C1 segment of cervical spinal cord (tissue), 14 donors: ENCODE results near the gene FRMD6.

Experiments used
- DNase-seq, 14 donors: peaks; one replicate each; lab custom pipeline; 2025; lab: John Stamatoyannopoulos, UW

Gene FRMD6

DNA sequence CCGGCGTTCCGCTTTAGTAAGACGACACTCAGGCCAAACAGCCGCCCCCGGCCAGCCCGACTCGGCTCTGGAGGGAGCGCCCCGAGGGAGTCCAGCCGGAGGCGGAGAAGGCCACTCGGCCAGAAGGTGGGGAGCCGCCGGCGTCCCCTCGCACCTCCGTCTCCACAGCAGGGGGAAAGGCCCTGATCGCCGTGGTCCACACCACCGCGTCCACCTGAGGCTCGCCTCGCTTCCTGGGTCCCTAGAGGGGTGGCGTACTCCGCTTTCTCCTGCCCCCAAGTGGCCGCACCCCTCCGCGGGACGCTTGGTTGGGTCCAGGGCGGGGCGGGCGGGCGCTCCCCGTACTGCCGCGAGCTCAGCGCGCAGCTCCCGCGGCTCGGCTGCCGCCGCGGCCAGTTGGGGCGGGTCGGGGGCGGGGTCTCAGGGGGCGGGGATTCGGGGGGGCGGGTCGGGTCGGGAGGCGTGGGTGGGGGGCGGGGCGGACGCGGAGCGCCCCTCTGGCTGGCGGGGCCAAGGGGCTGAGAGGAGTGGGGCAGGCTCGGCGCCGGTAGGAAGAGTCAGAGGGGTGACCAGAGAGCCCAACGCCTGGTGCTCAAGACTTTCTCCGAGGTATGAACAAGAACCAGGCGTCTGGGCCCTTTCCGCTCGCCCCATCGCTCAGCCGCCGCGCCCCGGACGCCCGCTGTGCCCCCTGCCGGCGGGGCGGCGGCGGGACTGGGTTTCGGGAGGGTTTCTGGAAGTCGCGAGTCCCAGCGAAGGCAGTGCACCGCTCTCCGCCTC lies at the start of gene FRMD6:
Gene FRMD6 (plus strand): TSS at position 523 of the 780 bp plus-strand sequence. CDS start 37,927 bp downstream, outside the sequence.
- DNase-seq: peak; percentile 70 to 93 (median 83)

DNA sequence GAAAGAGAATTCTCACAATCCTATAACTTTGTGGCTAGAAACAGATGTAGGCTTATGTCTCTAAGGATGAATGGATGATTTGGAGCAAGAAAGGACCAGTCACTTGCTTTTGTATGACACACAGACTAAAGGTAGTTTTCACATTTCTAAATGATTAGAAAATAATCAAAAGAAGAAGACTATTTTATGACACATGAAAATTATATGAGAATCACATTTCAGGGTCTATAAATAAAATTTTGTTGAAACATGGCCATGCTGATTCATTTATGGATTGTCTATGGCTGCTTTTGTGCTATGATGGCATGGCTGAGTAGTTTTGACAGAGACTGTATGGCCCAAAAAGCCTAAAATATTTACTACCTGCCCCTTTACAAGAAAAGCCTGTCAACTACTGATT lies 49.4 kb upstream of the FRMD6 start:
- no peak for DNase-seq

GRCh38 chr14:51603495-51603894 lies 48.2 kb upstream of the FRMD6 start:
- DNase-seq: no peak

DNA sequence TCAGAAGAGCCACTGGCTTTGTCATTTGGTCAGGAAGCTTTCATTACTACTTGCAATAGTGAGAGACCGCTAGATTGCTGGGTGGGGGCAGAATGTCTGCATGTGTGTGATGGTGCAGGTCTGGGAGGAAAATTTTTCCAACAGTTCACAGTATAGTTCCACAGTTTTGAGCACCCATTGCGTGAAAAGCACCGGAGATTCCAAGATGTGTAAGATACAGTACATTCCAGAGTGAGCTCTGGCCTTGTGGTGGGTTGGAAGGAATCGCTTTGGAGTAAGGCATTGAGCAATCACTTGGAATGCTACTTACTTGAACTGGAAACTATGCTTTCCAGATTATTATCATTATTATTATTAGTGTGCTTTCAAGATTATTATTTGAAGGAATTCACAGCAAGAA lies 47.6 kb upstream of the FRMD6 start:
- DNase-seq: no peak

DNA sequence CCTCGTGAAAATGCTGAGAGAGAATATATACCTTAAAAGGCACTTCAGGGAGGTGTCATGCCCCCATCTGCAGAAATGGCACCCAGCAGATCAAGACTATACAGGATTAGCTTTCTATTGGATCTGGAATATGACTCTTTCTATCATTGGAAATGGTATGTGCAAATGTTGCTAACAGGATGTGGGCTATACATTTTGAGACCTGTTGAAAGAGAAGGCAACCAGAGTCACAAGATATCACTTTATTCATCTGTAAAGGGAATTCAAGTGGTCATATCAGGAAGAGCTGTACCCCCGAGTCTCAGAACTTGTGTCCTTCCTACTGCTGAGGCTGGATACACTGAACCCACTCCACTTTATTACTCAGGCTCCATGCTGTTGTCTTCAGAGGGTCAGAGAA lies 46.1 kb upstream of the FRMD6 start:
- no peak for DNase-seq

DNA sequence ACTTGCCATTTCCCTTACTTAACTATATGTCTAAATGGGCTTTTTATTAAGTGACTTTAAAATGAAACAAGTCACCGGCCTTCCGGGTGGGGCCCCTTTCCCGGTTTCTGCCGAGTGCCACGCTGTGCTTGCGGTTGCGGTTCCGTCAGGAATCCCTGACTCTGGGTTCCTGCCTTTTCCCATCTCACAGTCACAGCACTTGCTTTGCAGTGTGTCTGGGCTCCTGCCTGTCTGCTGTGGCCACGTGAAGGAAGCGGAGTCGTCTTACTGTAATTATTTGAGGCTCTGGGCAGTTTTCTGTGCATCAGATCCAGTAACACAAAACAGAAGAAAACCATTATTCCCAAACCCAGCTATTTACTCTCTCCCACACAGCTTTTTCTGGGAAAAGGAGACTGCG lies 44.0 kb upstream of the FRMD6 start:
- DNase-seq: no peak

- DNase-seq: no peak
Observed at GRCh38 chr14:51609251-51609954, 42.3 kb upstream of the FRMD6 start.

DNA sequence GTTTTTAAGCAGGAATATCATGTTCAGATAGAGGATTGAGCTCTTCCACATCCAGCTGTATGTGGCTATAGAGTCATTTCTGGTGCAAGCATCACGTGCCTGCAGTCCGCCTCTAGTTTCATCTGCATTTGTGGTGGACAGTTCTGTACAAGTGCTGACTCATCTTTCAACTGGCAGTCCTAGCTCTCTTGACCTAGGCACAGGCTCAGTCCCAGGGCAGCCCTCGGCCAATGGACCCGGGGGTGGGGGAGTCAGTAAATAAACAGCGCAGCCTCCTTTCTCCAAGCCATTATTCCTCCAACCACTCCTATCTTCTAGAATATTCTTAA lies 41.8 kb upstream of the FRMD6 start:
- no peak for DNase-seq

DNA sequence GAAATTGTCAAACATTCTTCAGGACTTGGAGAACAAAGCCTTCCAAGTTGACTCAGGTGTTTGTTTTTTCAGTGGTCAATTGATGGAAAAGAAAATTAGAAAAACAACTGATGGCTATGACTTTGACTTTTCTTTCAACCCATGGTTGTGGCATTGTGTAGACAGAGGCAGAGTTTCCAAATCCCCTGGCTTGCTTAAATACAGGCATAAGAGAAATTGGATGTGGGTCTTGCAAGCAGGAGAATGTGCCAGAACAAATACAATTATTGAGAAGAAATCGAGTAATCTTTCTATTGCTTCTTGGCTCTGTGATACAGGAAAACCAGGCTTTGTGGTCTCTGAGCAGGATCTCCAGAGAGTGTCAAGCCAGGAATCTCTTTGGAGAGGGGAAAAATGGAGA lies 40.9 kb upstream of the FRMD6 start:
- DNase-seq: no peak

DNA sequence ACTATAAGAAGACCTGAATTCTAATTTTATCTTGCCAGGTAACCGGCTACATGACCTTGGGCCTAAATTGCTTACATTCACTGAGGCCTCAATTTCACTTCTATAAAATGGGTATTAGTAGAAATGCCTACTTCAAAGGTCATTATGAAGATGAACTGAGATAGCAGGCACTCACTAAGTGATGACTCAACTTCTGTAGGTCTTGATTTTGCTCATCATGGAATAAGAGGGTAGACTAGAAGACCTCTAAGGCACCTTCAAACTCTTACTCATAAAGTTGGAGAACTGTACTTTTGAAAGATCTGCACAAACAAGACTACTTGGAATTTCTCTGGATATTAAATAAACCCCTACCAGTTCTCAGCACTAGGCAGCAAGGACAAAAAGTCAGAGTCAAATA lies 39.3 kb upstream of the FRMD6 start:
- DNase-seq: no peak

DNA sequence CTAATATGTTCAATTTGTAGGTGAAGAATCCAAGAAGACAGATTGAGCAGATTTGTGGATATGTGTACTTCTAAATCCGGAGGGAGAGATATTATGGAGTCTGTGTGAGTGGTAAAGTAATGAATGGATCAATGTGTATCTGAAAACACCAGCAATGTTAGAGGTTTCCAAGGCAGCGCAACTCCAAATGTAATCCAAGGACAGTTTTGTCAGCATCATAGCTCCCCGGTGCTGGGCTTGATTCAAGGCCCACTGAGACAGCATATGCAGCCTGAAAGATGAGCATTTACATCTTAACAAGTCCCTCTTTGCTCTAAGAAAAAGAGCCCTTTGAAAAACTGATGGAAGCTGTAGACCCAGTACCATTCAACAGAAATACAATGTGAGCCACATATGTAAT lies 38.3 kb upstream of the FRMD6 start:
- no peak for DNase-seq

- DNase-seq: no peak
Observed at GRCh38 chr14:51614707-51615106, 37.0 kb upstream of the FRMD6 start.

DNA sequence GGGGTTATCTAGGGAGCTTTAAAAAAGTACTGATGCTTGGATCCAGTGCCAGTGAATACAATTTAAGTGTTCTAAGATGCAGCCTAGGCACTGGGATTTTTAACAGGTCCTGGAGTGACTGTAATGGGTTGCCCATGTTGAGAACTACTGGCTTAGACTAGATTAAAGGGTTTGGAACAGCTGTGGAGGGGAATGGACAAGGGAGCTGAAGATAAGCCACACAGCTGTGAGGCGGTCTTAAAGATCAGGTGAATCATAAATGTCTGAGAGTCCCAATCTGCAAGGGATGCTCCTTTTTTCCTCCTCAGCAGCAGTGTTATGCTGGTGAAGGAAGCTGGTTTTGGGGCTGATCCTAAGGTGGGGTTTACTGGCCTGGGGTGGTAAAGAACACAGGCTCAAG lies 35.5 kb upstream of the FRMD6 start:
- no peak for DNase-seq

- DNase-seq: no peak
Observed at GRCh38 chr14:51616724-51617409, 34.8 kb upstream of the FRMD6 start.

- DNase-seq: no peak
Observed at GRCh38 chr14:51619561-51619960, 32.1 kb upstream of the FRMD6 start.

- no peak for DNase-seq
Observed at GRCh38 chr14:51620056-51620455, 31.7 kb upstream of the FRMD6 start.

GRCh38 chr14:51621654-51622053 lies 30.1 kb upstream of the FRMD6 start:
- DNase-seq: no peak

DNA sequence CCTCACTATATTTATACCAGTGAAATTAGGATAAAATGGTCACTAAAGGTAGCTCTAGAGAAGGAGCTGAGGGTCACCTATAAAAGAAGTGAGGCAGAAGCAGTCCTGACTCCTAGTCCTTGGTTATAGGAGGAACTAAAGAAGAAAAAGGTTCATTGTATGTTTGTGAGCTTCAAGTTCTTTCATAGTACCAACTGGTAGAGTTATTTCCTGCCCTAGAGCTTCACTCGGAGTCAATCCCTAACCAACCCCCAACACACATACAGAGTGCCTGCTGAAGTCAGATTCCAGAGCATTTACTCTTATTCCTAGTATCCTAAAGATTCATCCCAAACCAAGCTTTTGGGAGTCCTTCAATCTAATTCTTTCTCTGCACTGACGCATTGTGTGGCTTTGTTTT lies 29.3 kb upstream of the FRMD6 start:
- no peak for DNase-seq

GRCh38 chr14:51624955-51625569 lies 26.6 kb upstream of the FRMD6 start:
- no peak for DNase-seq

GRCh38 chr14:51626185-51626584 lies 25.5 kb upstream of the FRMD6 start:
- DNase-seq: no peak

GRCh38 chr14:51626788-51627187 lies 24.9 kb upstream of the FRMD6 start:
- DNase-seq: no peak

DNA sequence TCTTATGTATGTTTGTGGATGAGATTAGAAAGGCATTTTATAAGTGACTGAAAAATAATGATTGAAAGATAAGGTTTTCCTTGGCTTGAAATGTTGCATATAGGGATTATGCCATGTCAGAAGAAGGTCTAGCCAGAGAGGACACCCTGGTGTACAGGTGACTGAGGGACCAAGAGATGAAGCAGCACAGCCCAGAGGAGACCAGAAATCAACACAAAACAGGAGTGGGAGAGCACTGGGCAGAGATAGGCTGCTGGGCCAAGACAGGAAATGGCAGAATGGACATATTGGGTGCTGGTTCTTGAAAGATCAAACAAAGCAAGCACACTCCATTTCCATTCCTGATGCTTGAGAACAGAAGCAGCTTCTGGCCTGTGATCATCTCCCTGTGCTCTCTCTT lies 24.4 kb upstream of the FRMD6 start:
- no peak for DNase-seq
